Erythroblast (primary cell): Measurements from ENCODE around the gene KIF25.

Source experiments
- GATA1 ChIP-seq: IDR thresholded peaks from 2 replicates; pipeline ENCODE4 v1.6.1; 2011; ENCODE audit warnings: low read depth, mild to moderate bottlenecking, control low read depth, low read length, moderate library complexity
- POLR2A ChIP-seq: IDR thresholded peaks from 2 replicates; pipeline ENCODE4 v1.6.1; 2011; ENCODE audit warnings: mild to moderate bottlenecking, low read length

- no peak for TF ChIP-seq POLR2A
- no peak for TF ChIP-seq GATA1
Observed at GRCh38 chr6:168067081-168067759, 69.7 kb downstream of the KIF25 start.
